ENCODE results near the gene BRICD5.

Gene BRICD5

GRCh38 chr16:2190659-2191445 lies 19.8 kb downstream of the BRICD5 start:
- Histone ChIP-seq H3K27ac (no peak overlapping the region), H3K9ac (no peak overlapping the region)

GRCh38 chr16:2190002-2190658 lies 20.5 kb downstream of the BRICD5 start:
- H3K79me2 ChIP-seq = peaks cover 2% of the 10 kb centered on the region
- no peaks in the 10 kb centered on the region for H3K27me3 ChIP-seq (ENCODE audit: control insufficient read depth, insufficient read depth, low read length)
- no peaks in the 10 kb centered on the region for H3K9me3 ChIP-seq (ENCODE audit: control insufficient read depth, low read length)
- H3K27ac ChIP-seq = no peak overlapping the region
- no peak overlapping the region for H3K4me2 ChIP-seq (ENCODE audit: low read length)
- H3K9ac ChIP-seq = no peak overlapping the region
- H3K4me3 ChIP-seq (ENCODE audit: low read depth, low read length) = no peak overlapping the region
- no peak overlapping the region for H2AFZ ChIP-seq
- H3K36me3 ChIP-seq (ENCODE audit: control insufficient read depth, insufficient read depth, low read length) = no peaks in the 10 kb centered on the region
- H3K4me1 ChIP-seq = peaks cover 3% of the 10 kb centered on the region
- no peak for TF ChIP-seq CTCF (IDR thresholded peaks at IDR 0.05)

More at GRCh38 chr16:2190659-2191445, 19.8 kb downstream of the BRICD5 start:
- Histone ChIP-seq H3K4me3 (ENCODE audit: low read depth, low read length) (no peak overlapping the region), H3K79me2 (peaks cover 2% of the 10 kb centered on the region), H3K4me2 (ENCODE audit: low read length) (no peak overlapping the region), H3K9me3 (ENCODE audit: control insufficient read depth, low read length) (no peaks in the 10 kb centered on the region), H3K4me1 (peaks cover 7% of the 10 kb centered on the region), H3K27me3 (ENCODE audit: control insufficient read depth, insufficient read depth, low read length) (no peaks in the 10 kb centered on the region), H3K36me3 (ENCODE audit: control insufficient read depth, insufficient read depth, low read length) (no peaks in the 10 kb centered on the region), H2AFZ (no peak overlapping the region)
- no peak for TF ChIP-seq CTCF (IDR thresholded peaks at IDR 0.05)

DNA sequence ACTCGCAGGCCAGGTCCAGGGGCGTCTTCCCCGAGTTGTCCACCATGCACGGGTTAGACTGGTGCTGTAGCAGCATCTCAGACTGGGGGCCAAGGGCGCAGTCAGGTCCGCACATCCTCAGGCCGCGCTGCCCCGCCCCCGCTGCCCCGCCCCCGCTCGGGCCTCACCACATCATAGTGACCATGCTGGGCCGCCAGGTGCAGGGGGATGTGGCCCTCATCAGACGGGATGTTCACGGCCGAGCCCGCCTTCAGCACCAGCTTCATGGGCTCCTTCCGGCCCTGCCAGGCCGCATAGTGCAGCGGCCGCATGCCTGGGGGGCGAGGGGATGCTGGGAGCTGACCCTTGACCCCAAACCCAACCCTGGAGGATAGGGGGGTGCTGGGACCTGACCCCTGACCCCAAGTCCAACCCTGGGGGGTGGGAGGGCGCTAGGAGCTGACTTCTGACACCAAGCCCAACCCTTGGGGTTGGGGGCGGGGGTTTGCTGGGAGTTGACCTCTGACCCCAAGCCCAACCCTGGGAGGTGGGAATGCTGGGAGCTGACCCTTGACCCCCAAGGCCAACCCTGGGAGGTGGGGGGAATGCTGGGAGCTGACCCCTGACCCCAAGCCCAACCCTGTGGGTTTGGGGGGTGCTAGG lies 21.3 kb downstream of the BRICD5 start:
- H3K27me3 ChIP-seq (ENCODE audit: control insufficient read depth, insufficient read depth, low read length) = no peaks in the 10 kb centered on the region
- H3K4me3 ChIP-seq (ENCODE audit: low read depth, low read length) = no peak overlapping the region
- H3K9ac ChIP-seq = no peak overlapping the region
- no peak overlapping the region for H3K4me2 ChIP-seq (ENCODE audit: low read length)
- H3K4me1 ChIP-seq = no peaks in the 10 kb centered on the region
- no peak for TF ChIP-seq CTCF (IDR thresholded peaks at IDR 0.05)
- no peak overlapping the region for H2AFZ ChIP-seq
- no peaks in the 10 kb centered on the region for H3K79me2 ChIP-seq
- H3K9me3 ChIP-seq (ENCODE audit: control insufficient read depth, low read length) = no peaks in the 10 kb centered on the region
- no peaks in the 10 kb centered on the region for H3K36me3 ChIP-seq (ENCODE audit: control insufficient read depth, insufficient read depth, low read length)
- H3K27ac ChIP-seq = no peak overlapping the region

GRCh38 chr16:2188395-2188794 lies 22.3 kb downstream of the BRICD5 start:
- Histone ChIP-seq H3K79me2 (no peaks in the 10 kb centered on the region), H3K4me3 (ENCODE audit: low read depth, low read length) (no peak overlapping the region), H2AFZ (no peak overlapping the region), H3K4me2 (ENCODE audit: low read length) (no peak overlapping the region), H3K9me3 (ENCODE audit: control insufficient read depth, low read length) (no peaks in the 10 kb centered on the region), H3K27ac (no peak overlapping the region), H3K9ac (no peak overlapping the region), H3K4me1 (no peaks in the 10 kb centered on the region), H3K36me3 (ENCODE audit: control insufficient read depth, insufficient read depth, low read length) (no peaks in the 10 kb centered on the region), H3K27me3 (ENCODE audit: control insufficient read depth, insufficient read depth, low read length) (no peaks in the 10 kb centered on the region)
- no peak for TF ChIP-seq CTCF (IDR thresholded peaks at IDR 0.05)
